HFF-Myc (cell line): ENCODE measurements around the gene WDR75.

Source experiments
- DNase-seq: peaks from one replicate; pipeline ENCODE4 v3.0.0-alpha.2; 2011; ENCODE audit warnings: low read depth; ENCODE audit errors: extremely low read depth
- H3K4me3 ChIP-seq: replicated peaks from 2 replicates; pipeline ENCODE4 v1.5.1; 2011; ENCODE audit warnings: low read depth, mild to moderate bottlenecking, control low read depth, low read length
- CTCF ChIP-seq: IDR thresholded peaks from 2 replicates; pipeline ENCODE4 v1.5.1; 2012; ENCODE audit warnings: mild to moderate bottlenecking, low read depth, low read length, control low read depth; ENCODE audit errors: missing control alignments

Gene WDR75

GRCh38 chr2:189524746-189525145, 83.5 kb downstream of the WDR75 start:
- no peak for TF ChIP-seq CTCF
- DNase-seq: no peak

More at GRCh38 chr2:189524746-189525145, 83.5 kb downstream of the WDR75 start:
- no peak overlapping the region for H3K4me3 ChIP-seq
